ENCODE results near the gene ZBTB37.

Gene ZBTB37

DNA sequence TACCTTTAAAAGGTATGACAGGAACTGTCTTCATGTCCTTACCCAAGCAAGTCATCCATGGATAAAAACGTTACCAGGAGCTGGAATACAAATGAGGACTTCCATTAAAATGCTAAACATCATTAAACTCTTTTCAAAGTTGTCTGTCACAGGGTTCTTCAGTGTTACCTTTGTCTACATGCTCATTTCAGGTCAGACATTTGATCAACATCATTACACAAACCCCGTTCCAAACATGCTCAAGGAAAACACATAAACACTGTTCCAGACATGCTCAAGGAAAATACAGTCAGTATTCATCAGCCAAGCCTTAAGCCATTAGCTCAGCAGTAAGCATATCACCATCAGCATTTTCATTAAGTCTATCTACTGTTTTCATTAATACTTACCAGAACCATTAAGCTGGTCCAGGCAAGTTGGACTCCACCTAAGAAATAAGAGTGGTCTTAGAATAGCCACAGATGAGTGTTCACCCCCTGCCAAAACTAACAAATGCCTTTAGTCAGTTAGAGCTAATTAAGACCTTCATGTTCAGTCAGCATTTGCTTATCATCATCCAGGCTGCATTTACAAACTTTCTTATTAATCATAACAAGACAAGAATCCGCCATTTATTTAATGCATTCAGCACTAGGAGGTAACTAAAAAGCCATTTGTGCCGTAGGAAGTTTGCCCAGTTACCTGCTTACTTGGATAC lies 2.6 kb upstream of the ZBTB37 start:
- H3K4me3 ChIP-seq (ENCODE audit: low read depth, low read length), result peak overlapping the region; percentile 87
- TF ChIP-seq, protein P1, sequence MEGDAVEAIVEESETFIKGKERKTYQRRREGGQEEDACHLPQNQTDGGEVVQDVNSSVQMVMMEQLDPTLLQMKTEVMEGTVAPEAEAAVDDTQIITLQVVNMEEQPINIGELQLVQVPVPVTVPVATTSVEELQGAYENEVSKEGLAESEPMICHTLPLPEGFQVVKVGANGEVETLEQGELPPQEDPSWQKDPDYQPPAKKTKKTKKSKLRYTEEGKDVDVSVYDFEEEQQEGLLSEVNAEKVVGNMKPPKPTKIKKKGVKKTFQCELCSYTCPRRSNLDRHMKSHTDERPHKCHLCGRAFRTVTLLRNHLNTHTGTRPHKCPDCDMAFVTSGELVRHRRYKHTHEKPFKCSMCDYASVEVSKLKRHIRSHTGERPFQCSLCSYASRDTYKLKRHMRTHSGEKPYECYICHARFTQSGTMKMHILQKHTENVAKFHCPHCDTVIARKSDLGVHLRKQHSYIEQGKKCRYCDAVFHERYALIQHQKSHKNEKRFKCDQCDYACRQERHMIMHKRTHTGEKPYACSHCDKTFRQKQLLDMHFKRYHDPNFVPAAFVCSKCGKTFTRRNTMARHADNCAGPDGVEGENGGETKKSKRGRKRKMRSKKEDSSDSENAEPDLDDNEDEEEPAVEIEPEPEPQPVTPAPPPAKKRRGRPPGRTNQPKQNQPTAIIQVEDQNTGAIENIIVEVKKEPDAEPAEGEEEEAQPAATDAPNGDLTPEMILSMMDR (conservative IDR thresholded peaks at IDR 0.05; ENCODE audit: low read depth, low read length), result no peak
- no peak for DNase-seq (ENCODE audit: low read depth)

DNA sequence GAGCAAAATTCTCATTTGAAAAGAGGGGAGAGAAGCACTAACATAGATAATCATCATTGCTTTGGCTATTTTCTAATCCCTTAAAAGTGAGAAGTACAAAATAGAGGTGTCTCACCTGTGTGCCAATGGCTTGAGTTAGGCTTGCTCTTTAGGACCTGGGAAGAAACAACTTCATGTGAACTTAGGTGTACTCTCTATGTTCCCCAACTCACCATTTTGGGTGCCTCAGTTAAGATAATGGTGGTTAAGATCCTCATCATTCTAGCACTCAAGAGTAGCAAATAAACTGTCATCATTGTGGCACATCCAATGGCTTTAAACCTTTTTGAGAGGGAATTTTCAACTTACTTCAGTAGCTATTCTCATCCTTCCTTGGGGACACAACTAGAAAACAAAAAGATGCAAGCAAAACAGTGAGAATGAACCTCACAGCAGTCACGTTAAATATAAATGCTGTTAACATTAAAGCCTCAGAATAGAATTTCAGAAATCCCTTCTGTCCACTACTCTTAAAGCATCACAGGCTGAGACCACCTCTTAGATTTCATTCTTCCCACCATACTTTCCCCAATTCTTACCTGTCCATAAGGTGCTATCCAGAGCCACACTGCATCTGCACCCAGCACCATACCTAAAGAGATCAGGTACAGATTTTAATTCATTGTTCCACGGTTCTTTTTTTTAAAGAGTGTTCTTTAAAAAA lies 1.6 kb upstream of the ZBTB37 start:
- no peak for DNase-seq (ENCODE audit: low read depth)
- peak overlapping the region; percentile 87 for H3K4me3 ChIP-seq (ENCODE audit: low read depth, low read length)
- TF ChIP-seq, protein P1 (conservative IDR thresholded peaks at IDR 0.05; ENCODE audit: low read depth, low read length), result no peak

DNA sequence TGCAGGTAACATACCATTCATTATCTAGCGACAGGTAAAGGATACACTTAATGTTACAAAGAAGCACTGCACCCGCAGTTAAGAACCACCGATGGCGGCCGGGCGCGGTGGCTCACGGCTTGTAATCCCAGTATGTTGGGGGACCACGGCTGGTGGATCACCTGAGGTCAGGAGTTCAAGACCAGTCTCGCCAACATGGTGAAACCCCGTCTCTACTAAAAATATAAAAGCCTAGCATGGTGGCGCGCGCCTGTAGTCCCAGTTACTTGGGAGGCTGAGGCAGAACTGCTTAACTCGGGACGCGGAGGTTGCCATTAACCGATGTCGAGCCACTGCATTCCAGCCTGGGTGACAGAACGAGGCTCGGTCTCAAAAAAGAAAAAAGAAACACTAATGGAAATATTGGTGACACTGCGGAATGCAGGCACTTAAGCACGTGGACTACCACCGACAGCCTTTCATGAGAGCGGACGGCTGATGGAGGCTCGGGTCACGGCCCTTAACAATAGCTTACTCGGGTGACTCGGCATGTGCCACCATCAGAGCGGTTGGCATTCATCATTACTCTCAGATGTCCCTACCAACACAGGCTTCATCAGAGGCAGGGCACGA lies 933 bp upstream of the ZBTB37 start:
- peak; percentile 49 for DNase-seq (ENCODE audit: low read depth)
- TF ChIP-seq, protein P1 (conservative IDR thresholded peaks at IDR 0.05; ENCODE audit: low read depth, low read length), result no peak

DNA sequence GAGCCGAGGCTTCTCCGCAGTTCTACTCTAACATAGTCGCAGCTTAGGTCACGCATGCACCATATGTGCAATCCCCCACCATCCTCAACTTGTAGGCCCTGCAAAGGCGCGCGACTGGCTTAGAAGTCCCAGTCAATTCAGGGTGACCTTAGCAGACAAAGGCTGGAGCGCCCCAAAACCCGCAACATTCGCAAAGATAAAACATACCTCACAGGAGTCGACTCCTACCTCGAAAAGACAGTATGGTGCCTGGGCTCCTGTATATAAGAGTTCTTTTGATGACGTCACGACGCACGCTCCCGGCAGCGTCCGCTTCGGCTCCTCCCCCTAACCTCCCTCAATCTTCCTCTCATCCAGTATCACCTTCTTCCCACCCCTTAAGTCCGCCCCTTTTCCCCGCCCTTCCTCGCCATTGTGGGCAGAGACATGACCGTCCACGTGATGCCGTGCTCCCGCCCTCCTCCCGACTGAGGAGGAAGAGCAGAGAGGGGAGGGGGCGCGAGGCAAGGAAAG lies 371 bp upstream of the ZBTB37 start, which contains the start of gene GAS5:
Gene GAS5, minus strand, starts transcription at position 237 of the 513 bp plus-strand sequence.
- DNase-seq (ENCODE audit: low read depth), result peak; percentile 100
- H3K4me3 ChIP-seq (ENCODE audit: low read depth, low read length), result peak within 1 kb of the TSS; percentile 87
- TF ChIP-seq, protein P1 (conservative IDR thresholded peaks at IDR 0.05; ENCODE audit: low read depth, low read length), result no peak

More for the DNA sequence above, 933 bp upstream of the ZBTB37 start:
- H3K4me3 ChIP-seq (ENCODE audit: low read depth, low read length), result peak overlapping the region; percentile 87

DNA sequence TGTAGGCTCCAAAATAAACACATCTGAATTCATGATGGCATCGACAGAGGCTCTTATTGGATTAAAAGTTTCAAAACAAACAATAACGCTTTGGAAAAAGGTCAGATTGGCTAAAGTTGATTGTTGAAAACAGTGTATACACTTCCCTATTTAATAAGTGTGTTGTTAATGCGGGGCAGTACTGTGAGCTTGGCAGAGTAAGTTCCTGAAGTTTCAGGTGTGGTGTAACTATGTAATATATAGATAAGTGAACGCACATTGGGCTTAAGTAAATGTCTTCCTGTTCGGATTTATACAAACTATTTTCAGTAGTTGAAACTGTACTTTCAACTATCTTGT lies 810 bp downstream of the ZBTB37 start:
- peak overlapping the region; percentile 87 for H3K4me3 ChIP-seq (ENCODE audit: low read depth, low read length)
- TF ChIP-seq, protein P1 (conservative IDR thresholded peaks at IDR 0.05; ENCODE audit: low read depth, low read length), result no peak
- DNase-seq (ENCODE audit: low read depth), result no peak

DNA sequence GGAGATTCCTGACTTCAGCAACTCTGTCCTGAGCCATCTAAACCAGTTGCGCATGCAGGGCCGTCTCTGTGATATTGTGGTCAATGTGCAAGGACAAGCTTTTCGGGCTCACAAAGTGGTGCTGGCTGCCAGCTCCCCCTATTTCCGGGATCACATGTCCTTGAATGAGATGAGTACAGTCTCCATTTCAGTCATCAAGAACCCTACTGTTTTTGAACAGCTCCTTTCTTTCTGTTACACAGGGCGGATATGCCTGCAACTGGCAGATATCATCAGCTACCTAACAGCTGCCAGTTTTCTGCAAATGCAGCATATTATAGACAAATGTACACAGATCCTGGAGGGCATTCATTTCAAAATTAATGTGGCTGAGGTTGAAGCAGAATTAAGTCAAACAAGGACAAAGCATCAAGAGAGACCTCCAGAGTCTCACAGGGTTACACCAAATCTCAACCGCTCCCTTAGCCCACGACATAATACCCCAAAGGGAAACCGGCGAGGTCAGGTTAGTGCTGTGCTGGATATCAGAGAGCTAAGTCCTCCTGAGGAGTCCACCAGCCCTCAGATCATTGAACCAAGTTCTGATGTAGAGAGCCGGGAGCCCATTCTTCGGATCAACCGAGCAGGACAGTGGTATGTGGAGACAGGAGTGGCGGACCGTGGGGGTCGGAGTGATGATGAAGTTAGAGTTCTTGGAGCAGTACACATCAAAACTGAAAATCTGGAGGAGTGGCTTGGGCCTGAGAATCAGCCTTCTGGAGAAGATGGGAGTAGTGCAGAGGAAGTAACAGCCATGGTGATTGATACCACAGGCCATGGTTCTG lies 2.3 kb downstream of the ZBTB37 start:
- TF ChIP-seq, protein P1 (conservative IDR thresholded peaks at IDR 0.05; ENCODE audit: low read depth, low read length), result no peak
- H3K4me3 ChIP-seq (ENCODE audit: low read depth, low read length), result no peak overlapping the region

More for the DNA sequence above, 2.3 kb downstream of the ZBTB37 start:
- no peak for DNase-seq (ENCODE audit: low read depth)
